ENCODE measurements around the gene MBD3L3. TPM values are rescaled to one million over a fixed set of nuclear protein-coding genes. Genes with fewer than 3 reads are reported as not detected.
A peak's percentile ranks its signal among the peaks of the same experiment; 100 is the strongest.
"Not testable (repeated sequence)": the region's sequence is repeated elsewhere in the genome, so short reads cannot be mapped to it uniquely, and the experiment has no call there.

Gene MBD3L3
- not detected for polyA plus RNA-seq (ENCODE audit: insufficient read length in 10 of 10)
- long read RNA-seq, donor 1: 0 reads
- long read RNA-seq, donor 2: 0 reads
- long read RNA-seq, donor 3: 0 reads
- long read RNA-seq, donor 4: 0 reads
- long read RNA-seq, donor 5: 0 reads
- long read RNA-seq, donor 6: 0 reads
- long read RNA-seq, donor 7: 0 reads
- long read RNA-seq, donor 8: 0 reads
- long read RNA-seq, donor 9: 0 reads

GRCh38 chr19:7058576-7058975 lies at the start of gene MBD3L3:
Gene MBD3L3, minus strand, starts transcription at chr19:7058676. Its CDS starts 71 bp downstream, at chr19:7058605.
- not testable (repeated sequence) for DNase-seq

GRCh38 chr19:7106711-7107657 lies 48.5 kb upstream of the MBD3L3 start:
- no peak for DNase-seq

GRCh38 chr19:7104747-7105447 lies 46.4 kb upstream of the MBD3L3 start:
- DNase-seq: no peak

GRCh38 chr19:7101498-7102253 lies 43.2 kb upstream of the MBD3L3 start:
- DNase-seq: no peak

GRCh38 chr19:7099597-7099921 lies 41.1 kb upstream of the MBD3L3 start:
- no peak for DNase-seq

- peak; percentile 91 to 99 (median 96) for DNase-seq
These were observed 40.5 kb upstream of the MBD3L3 start for GRCh38 chr19:7098701-7099596.

GRCh38 chr19:7098096-7098495 lies 39.6 kb upstream of the MBD3L3 start:
- no peak for DNase-seq

- no peak for DNase-seq
These were observed 30.5 kb upstream of the MBD3L3 start for GRCh38 chr19:7088999-7089398.

- DNase-seq: no peak
These were observed 24.8 kb upstream of the MBD3L3 start for GRCh38 chr19:7083076-7083956.

- DNase-seq: no peak
These were observed 19.5 kb upstream of the MBD3L3 start for GRCh38 chr19:7078008-7078407.

- no peak for DNase-seq
These were observed 17.7 kb upstream of the MBD3L3 start for GRCh38 chr19:7076151-7076550.

GRCh38 chr19:7074705-7075282 lies 16.3 kb upstream of the MBD3L3 start:
- DNase-seq: no peak

- DNase-seq: no peak
These were observed 14.1 kb upstream of the MBD3L3 start for GRCh38 chr19:7072541-7072940.

- DNase-seq: no peak
These were observed 11.4 kb upstream of the MBD3L3 start for GRCh38 chr19:7069904-7070226.

GRCh38 chr19:7069042-7069903 lies 10.8 kb upstream of the MBD3L3 start, which contains the start of gene ZNF557:
Gene ZNF557, plus strand, starts transcription at chr19:7069703. Its CDS starts 5,372 bp downstream, at chr19:7075075.
- peak; percentile 96 to 99 (median 98) for DNase-seq

- no peak for DNase-seq
These were observed 10.1 kb upstream of the MBD3L3 start for GRCh38 chr19:7068599-7068998.

GRCh38 chr19:7067716-7068115 lies 9.2 kb upstream of the MBD3L3 start:
- DNase-seq: no peak

- not testable (repeated sequence) for DNase-seq
These were observed 8.6 kb upstream of the MBD3L3 start for GRCh38 chr19:7067122-7067521.
